ENCODE measurements around the gene NXPH3.
A peak's percentile ranks its signal among the peaks of the same experiment; 100 is the strongest.

GRCh38 chr17:49548051-49548505 is 27.6 kb upstream of the NXPH3 start:
- TF ChIP-seq CREB5 (CRISPR knock-in tag; IDR thresholded peaks at IDR 0.05; ENCODE audit: low read depth), result no peak
- 0 out of 2 replicates have a peak, but pooled peaks have one; percentile 13 for TF ChIP-seq TSHZ2 (CRISPR knock-in tag; IDR thresholded peaks at IDR 0.05)
- no peak for TF ChIP-seq POU6F1 (CRISPR knock-in tag; IDR thresholded peaks at IDR 0.05; ENCODE audit: borderline replicate concordance, low read depth)
- TF ChIP-seq RARB (CRISPR knock-in tag; IDR thresholded peaks at IDR 0.05), result no peak
- TF ChIP-seq PATZ1 (CRISPR knock-in tag; IDR thresholded peaks at IDR 0.05; ENCODE audit: borderline replicate concordance), result no peak
- TF ChIP-seq BACH2 (CRISPR knock-in tag; IDR thresholded peaks at IDR 0.05; ENCODE audit: borderline replicate concordance), result no peak
- no peak for TF ChIP-seq ARNTL (CRISPR knock-in tag; IDR thresholded peaks at IDR 0.05; ENCODE audit: borderline replicate concordance, low read depth)
- no peak for TF ChIP-seq ZFP3 (CRISPR knock-in tag; IDR thresholded peaks at IDR 0.05)
- no peak for TF ChIP-seq GLIS3 (CRISPR knock-in tag; IDR thresholded peaks at IDR 0.05)
- TF ChIP-seq CSRNP3 (CRISPR knock-in tag; IDR thresholded peaks at IDR 0.05), result no peak
